Esophagus muscularis mucosa (tissue), 4 donors: ENCODE data around the gene RELA. TPM values are rescaled to one million over a fixed set of nuclear protein-coding genes. Genes with fewer than 3 reads are reported as not detected.

Source experiments
- DNase-seq: peaks from one replicate; pipeline ENCODE4 v3.0.0-alpha.2; 2017; ENCODE audit errors: extremely low spot score
- H3K27ac ChIP-seq, 4 donors: fragments of 200-600 bp; sonication (generic); replicated peaks in 1 of 4; 1 replicate in 3 of 4; 2 replicates in 1 of 4; pipeline ENCODE4 v1.5.1; 2016 to 2019; ENCODE audit warnings: mild to moderate bottlenecking in 1 of 4
- H3K27me3 ChIP-seq, 4 donors: fragments of 200-600 bp; sonication (generic); one replicate each; pipeline versions ENCODE4 v1.5.1 to v1.6.0; 2016 to 2019
- H3K36me3 ChIP-seq, 4 donors: fragments of 200-600 bp; sonication (generic); one replicate each; pipeline ENCODE4 v1.5.1; 2016 to 2019
- H3K4me1 ChIP-seq, 4 donors: fragments of 200-600 bp; sonication (generic); one replicate each; pipeline ENCODE4 v1.5.1; 2016 to 2019
- H3K4me3 ChIP-seq, 4 donors: fragments of 200-600 bp; sonication (generic); 1 replicate in 2 of 4; 2 replicates in 2 of 4; pipeline ENCODE4 v1.5.1; 2016 to 2019; ENCODE audit warnings: mild to moderate bottlenecking in 4 of 4, moderate library complexity in 1 of 4
- H3K9me3 ChIP-seq, 4 donors: fragments of 200-600 bp; sonication (generic); 1 replicate in 3 of 4; 2 replicates in 1 of 4; pipeline ENCODE4 v1.5.1; 2016 to 2019
- EP300 ChIP-seq: sonication (generic); formaldehyde crosslinking; IDR thresholded peaks from one replicate; pipeline ENCODE4 v1.6.1; 2017; ENCODE audit warnings: antibody characterized with exemption
- POLR2A ChIP-seq: fragments of 450-650 bp; IDR thresholded peaks from one replicate; pipeline ENCODE4 v1.6.1; 2017; ENCODE audit warnings: antibody characterized with exemption, moderate library complexity, mild to moderate bottlenecking, low read depth
- POLR2AphosphoS5 ChIP-seq, 2 donors: sonication (generic); formaldehyde crosslinking; IDR thresholded peaks; one replicate each; pipeline ENCODE4 v1.6.1; 2017; ENCODE audit warnings: antibody characterized with exemption in 2 of 2
- WGBS: methylation state at CpG from one replicate; pipeline ENCODE4 v1.1.5; 2018; 5-methylcytosine and 5-hydroxymethylcytosine counted together
- intact Hi-C: fragments of 100-400 bp; cut with DNase I; formaldehyde crosslinking; loops from one replicate; pipeline ENCODE4 v1.15.1; 2023
- total RNA-seq, 4 donors: library from RNA; depleted of rRNA; stranded (reverse); fragments of >200 nt; gene quantifications; one replicate each; pipeline versions ENCODE4 v1.1.0 to v1.2.1, GENCODE V29; 2016
- TF ChIP-seq, protein P1 (sequence below), 3 experiments: fragments of 200-600 bp in 2 of 3; fragments of 450-650 bp in 1 of 3; sonication (generic) in 2 of 3; IDR thresholded peaks; one replicate each; pipeline ENCODE4 v1.5.1; 2017 to 2019; ENCODE audit warnings: antibody characterized with exemption in 3 of 3, mild to moderate bottlenecking in 2 of 3, moderate library complexity in 1 of 3

The RELA gene
- total RNA-seq, 4 donors from 2014 or later = 51.5 to 84.6 (median 82.1) TPM

GRCh38 chr11:65700399-65700798, 37.7 kb upstream of the RELA start:
- Histone ChIP-seq H3K9me3 (no peaks in the 10 kb centered on the region), H3K27me3 (peaks cover 0 to 3% (median 0%) of the 10 kb centered on the region in 4 donors), H3K4me1 (peaks cover 6 to 11% (median 9%) of the 10 kb centered on the region in 4 donors), H3K27ac (no peak overlapping the region), H3K4me3 (no peak overlapping the region), H3K36me3 (no peaks in the 10 kb centered on the region)
- WGBS = 85% methylated on average over 3 of the region's 3 CpGs
- TF ChIP-seq POLR2AphosphoS5 (IDR thresholded peaks at IDR 0.05) = no peak
- TF ChIP-seq, protein P1, sequence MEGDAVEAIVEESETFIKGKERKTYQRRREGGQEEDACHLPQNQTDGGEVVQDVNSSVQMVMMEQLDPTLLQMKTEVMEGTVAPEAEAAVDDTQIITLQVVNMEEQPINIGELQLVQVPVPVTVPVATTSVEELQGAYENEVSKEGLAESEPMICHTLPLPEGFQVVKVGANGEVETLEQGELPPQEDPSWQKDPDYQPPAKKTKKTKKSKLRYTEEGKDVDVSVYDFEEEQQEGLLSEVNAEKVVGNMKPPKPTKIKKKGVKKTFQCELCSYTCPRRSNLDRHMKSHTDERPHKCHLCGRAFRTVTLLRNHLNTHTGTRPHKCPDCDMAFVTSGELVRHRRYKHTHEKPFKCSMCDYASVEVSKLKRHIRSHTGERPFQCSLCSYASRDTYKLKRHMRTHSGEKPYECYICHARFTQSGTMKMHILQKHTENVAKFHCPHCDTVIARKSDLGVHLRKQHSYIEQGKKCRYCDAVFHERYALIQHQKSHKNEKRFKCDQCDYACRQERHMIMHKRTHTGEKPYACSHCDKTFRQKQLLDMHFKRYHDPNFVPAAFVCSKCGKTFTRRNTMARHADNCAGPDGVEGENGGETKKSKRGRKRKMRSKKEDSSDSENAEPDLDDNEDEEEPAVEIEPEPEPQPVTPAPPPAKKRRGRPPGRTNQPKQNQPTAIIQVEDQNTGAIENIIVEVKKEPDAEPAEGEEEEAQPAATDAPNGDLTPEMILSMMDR (IDR thresholded peaks at IDR 0.05) = no peak
- no peak for TF ChIP-seq EP300
- TF ChIP-seq POLR2A = no peak
- DNase-seq = no peak
- intact Hi-C loops = no loop called here

GRCh38 chr11:65699306-65699705, 36.6 kb upstream of the RELA start:
- H3K4me1 ChIP-seq = peaks cover 7 to 12% (median 11%) of the 10 kb centered on the region in 4 donors
- H3K4me3 ChIP-seq = no peak overlapping the region
- no peak for DNase-seq
- peaks cover 0 to 3% (median 0%) of the 10 kb centered on the region in 4 donors for H3K27me3 ChIP-seq
- no peaks in the 10 kb centered on the region for H3K9me3 ChIP-seq
- WGBS = 83% methylated on average over 7 of the region's 7 CpGs
- H3K27ac ChIP-seq = no peak overlapping the region
- TF ChIP-seq POLR2AphosphoS5 (IDR thresholded peaks at IDR 0.05) = no peak
- no peak for TF ChIP-seq POLR2A
- TF ChIP-seq, protein P1 (IDR thresholded peaks at IDR 0.05) = no peak
- TF ChIP-seq EP300 = no peak
- no peaks in the 10 kb centered on the region for H3K36me3 ChIP-seq
- intact Hi-C loops = no loop called here

DNA sequence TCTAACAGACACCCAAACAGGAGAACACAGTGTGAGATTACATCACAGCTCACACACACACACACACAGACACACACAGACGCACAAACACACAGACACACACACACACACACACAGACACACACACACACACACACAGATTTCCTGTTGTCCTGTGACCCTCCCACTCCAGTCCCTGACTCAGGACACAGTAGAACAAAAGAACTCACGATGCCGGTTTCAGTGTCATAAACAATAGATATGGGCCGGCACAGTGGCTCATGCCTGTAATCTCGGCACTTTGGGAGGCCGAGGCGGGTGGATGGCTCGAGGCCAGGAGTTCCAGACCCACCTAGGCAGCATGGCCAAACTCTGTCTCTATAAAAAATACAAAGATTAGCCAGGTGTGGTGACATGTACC, 35.5 kb upstream of the RELA start:
- H3K9me3 ChIP-seq = no peaks in the 10 kb centered on the region
- WGBS = 65% methylated on average over 8 of the region's 8 CpGs
- no peak for DNase-seq
- peaks cover 7 to 12% (median 11%) of the 10 kb centered on the region in 4 donors for H3K4me1 ChIP-seq
- no peak for TF ChIP-seq EP300
- no peak for TF ChIP-seq POLR2A
- TF ChIP-seq, protein P1 (IDR thresholded peaks at IDR 0.05) = no peak
- no peak for TF ChIP-seq POLR2AphosphoS5 (IDR thresholded peaks at IDR 0.05)
- H3K36me3 ChIP-seq = no peaks in the 10 kb centered on the region
- no peaks in the 10 kb centered on the region for H3K27me3 ChIP-seq
- intact Hi-C loops = no loop called here
- no peak overlapping the region for H3K27ac ChIP-seq
- no peak overlapping the region for H3K4me3 ChIP-seq

DNA sequence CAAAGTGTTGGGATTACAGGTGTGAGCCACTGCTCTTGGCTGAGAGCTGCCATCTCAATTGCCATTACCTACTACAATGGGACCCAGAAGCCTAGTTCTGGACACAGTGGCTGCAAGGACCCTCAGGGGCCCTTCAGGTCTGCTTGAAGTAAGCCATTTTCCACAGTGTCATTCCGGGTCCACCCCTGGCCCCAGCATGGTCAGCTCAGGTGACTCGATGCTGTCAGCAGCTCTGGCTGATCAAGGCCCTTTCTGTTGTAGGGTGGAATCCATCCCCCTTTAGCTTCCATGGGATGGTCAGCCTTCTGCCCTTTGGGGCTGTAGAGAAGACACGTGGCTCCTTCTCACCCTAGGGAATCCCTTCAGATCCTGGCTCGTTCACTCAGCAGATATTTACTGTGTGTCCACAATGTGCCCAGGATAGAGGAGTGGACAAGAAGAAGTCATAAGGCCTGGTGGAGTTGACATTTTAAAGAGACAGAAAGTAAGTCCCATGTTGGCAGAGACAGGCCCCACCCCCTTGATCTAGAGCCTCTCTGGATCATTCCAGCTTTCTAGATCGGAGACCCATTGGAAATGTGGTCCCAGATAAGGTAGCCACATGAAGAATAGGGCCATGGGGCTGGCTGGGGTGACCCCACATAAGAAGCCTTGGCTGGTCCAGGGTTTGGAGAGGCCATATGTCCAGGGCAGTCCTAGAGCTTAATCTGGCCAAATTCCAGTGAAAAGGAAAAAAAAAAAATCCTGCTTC, 34.3 kb upstream of the RELA start:
- DNase-seq = no peak

More for the DNA sequence above, 34.3 kb upstream of the RELA start:
- H3K9me3 ChIP-seq = no peaks in the 10 kb centered on the region
- WGBS = 88% methylated on average over 5 of the region's 5 CpGs
- H3K27ac ChIP-seq = no peak overlapping the region
- peaks cover 7 to 12% (median 11%) of the 10 kb centered on the region in 4 donors for H3K4me1 ChIP-seq
- intact Hi-C loops = no loop called here
- H3K36me3 ChIP-seq = no peaks in the 10 kb centered on the region
- TF ChIP-seq EP300 (no peak), POLR2A (no peak), POLR2AphosphoS5 (IDR thresholded peaks at IDR 0.05) (no peak)
- TF ChIP-seq, protein P1 (IDR thresholded peaks at IDR 0.05) = no peak
- H3K4me3 ChIP-seq = no peak overlapping the region
- H3K27me3 ChIP-seq = no peaks in the 10 kb centered on the region
